ENCODE data around the gene IL6ST.

GRCh38 chr5:56011835-56012234 is 17.1 kb upstream of the IL6ST start:
- TF ChIP-seq CTCF (IDR thresholded peaks at IDR 0.05), result no peak
- TF ChIP-seq POLR2A (IDR thresholded peaks at IDR 0.05), result no peak
